IMR-90 (cell line): Measurements from ENCODE around the gene TNS1. TPM values are rescaled to one million over a fixed set of nuclear protein-coding genes. Genes with fewer than 3 reads are reported as not detected.

ENCODE experiments used
- ATAC-seq: fragments of 200-7000 bp; cut with Tn5 transposase; 2 replicates; pipeline ENCODE4 v1.9.1; 2020; ENCODE audit warnings: low read depth, mild to moderate bottlenecking, moderate library complexity
- BruUV-seq: library from RNA; stranded (reverse); fragments of 400-500 nt; replicated peaks from 2 replicates; lab custom pipeline; 2021; lab: Mats Ljungman, UMichigan
- CTCF ChIA-PET: fragments of 300-600 bp; formaldehyde crosslinking; extraction: SDS; loops from one replicate; lab custom pipeline; 2021; ENCODE audit warnings: antibody characterized with exemption; lab: Yijun Ruan, JAX
- POLR2A ChIA-PET: fragments of 300-600 bp; sonication (Branson Sonifier 250); formaldehyde crosslinking; loops from one replicate; lab custom pipeline; 2022; ENCODE audit warnings: antibody characterized with exemption; ENCODE audit not compliant: unreplicated experiment; lab: Charles Lee
- DNase-seq: peaks from one replicate; pipeline ENCODE4 v3.0.0; 2013
- H2AFZ ChIP-seq: replicated peaks from 2 replicates; pipeline ENCODE3; 2013; ENCODE audit warnings: low read length, mild to moderate bottlenecking; ENCODE audit not compliant: poor library complexity
- H2AK5ac ChIP-seq: 2 replicates; pipeline ENCODE4 v1.6.1; 2013; ENCODE audit warnings: low read depth, low read length, inconsistent platforms
- H2AK9ac ChIP-seq: replicated peaks from 2 replicates; pipeline ENCODE3; 2013; ENCODE audit warnings: mild to moderate bottlenecking, low read depth, low read length, moderate library complexity; ENCODE audit not compliant: poor library complexity
- H2BK120ac ChIP-seq: 2 replicates; pipeline ENCODE4 v1.6.1; 2013; ENCODE audit warnings: low read depth, low read length, inconsistent platforms
- H2BK15ac ChIP-seq: 3 replicates; pipeline ENCODE4 v1.6.1; 2013; ENCODE audit warnings: low read depth, low read length, inconsistent platforms
- H2BK20ac ChIP-seq: 2 replicates; pipeline ENCODE4 v1.6.1; 2013; ENCODE audit warnings: low read depth, mild to moderate bottlenecking, inconsistent platforms, low read length, moderate library complexity
- H2BK5ac ChIP-seq: 2 replicates; pipeline ENCODE4 v1.6.1; 2013; ENCODE audit warnings: mild to moderate bottlenecking, low read depth, low read length, inconsistent platforms; ENCODE audit not compliant: poor library complexity, severe bottlenecking
- H3K14ac ChIP-seq: replicated peaks from 2 replicates; pipeline ENCODE4 v1.6.1; 2013; ENCODE audit warnings: low read depth, low read length, inconsistent platforms
- H3K18ac ChIP-seq: 2 replicates; pipeline ENCODE4 v1.6.1; 2013; ENCODE audit warnings: low read depth, low read length, control low read depth
- H3K23ac ChIP-seq: 2 replicates; pipeline ENCODE4 v1.6.1; 2013; ENCODE audit warnings: low read depth, low read length, inconsistent platforms
- H3K27ac ChIP-seq: 2 replicates; pipeline ENCODE4 v1.5.1; 2013; ENCODE audit warnings: mild to moderate bottlenecking, control low read depth, low read length; ENCODE audit not compliant: insufficient read depth
- H3K27me3 ChIP-seq: 2 replicates; pipeline ENCODE4 v1.6.1; 2013; ENCODE audit warnings: low read length; ENCODE audit not compliant: control insufficient read depth, insufficient read depth
- H3K36me3 ChIP-seq: 2 replicates; pipeline ENCODE4 v1.6.1; 2013; ENCODE audit warnings: low read length, mixed read lengths; ENCODE audit not compliant: control insufficient read depth, insufficient read depth
- H3K4ac ChIP-seq: 2 replicates; pipeline ENCODE4 v1.6.1; 2013; ENCODE audit warnings: low read depth, low read length, inconsistent platforms
- H3K4me1 ChIP-seq: 2 replicates; pipeline ENCODE4 v1.6.1; 2013; ENCODE audit warnings: low read length, mixed read lengths; ENCODE audit not compliant: control insufficient read depth, insufficient read depth
- H3K4me2 ChIP-seq: 2 replicates; pipeline ENCODE4 v1.6.1; 2013; ENCODE audit warnings: low read depth, mild to moderate bottlenecking, control low read depth, low read length, moderate library complexity
- H3K4me3 ChIP-seq: 2 replicates; pipeline ENCODE4 v1.5.1; 2013; ENCODE audit warnings: low read depth, mild to moderate bottlenecking, control low read depth, low read length, moderate library complexity; ENCODE audit not compliant: insufficient read depth
- H3K56ac ChIP-seq: 2 replicates; pipeline ENCODE4 v1.6.1; 2013; ENCODE audit warnings: low read length, inconsistent platforms; ENCODE audit not compliant: insufficient read depth; ENCODE audit errors: extremely low read depth
- H3K79me1 ChIP-seq, 2 experiments: 2 replicates each; pipeline ENCODE4 v1.6.1; 2013; ENCODE audit warnings: low read length in 2 of 2, inconsistent platforms in 1 of 2, low read depth in 1 of 2
- H3K9ac ChIP-seq: 2 replicates; pipeline ENCODE4 v1.6.1; 2013; ENCODE audit warnings: low read depth, low read length, control low read depth
- H3K9me1 ChIP-seq: 2 replicates; pipeline ENCODE4 v1.6.1; 2013; ENCODE audit warnings: low read length, inconsistent platforms; ENCODE audit not compliant: insufficient read depth
- H3K9me3 ChIP-seq: 2 replicates; pipeline ENCODE4 v1.6.1; 2013; ENCODE audit warnings: low read length; ENCODE audit not compliant: control insufficient read depth, insufficient read depth
- H4K20me1 ChIP-seq: 2 replicates; pipeline ENCODE4 v1.6.1; 2013; ENCODE audit warnings: low read length, inconsistent platforms; ENCODE audit not compliant: insufficient read depth
- H4K5ac ChIP-seq: 2 replicates; pipeline ENCODE4 v1.6.1; 2013; ENCODE audit warnings: mild to moderate bottlenecking, low read depth, low read length, control low read depth
- H4K8ac ChIP-seq, 2 experiments: 2 replicates each; pipeline ENCODE4 v1.6.1; 2013; ENCODE audit warnings: low read depth in 2 of 2, low read length in 2 of 2, control low read depth in 1 of 2, inconsistent platforms in 1 of 2
- H4K91ac ChIP-seq: 2 replicates; pipeline ENCODE4 v1.6.1; 2013; ENCODE audit warnings: low read depth, low read length, inconsistent platforms; ENCODE audit not compliant: insufficient read depth
- CEBPB ChIP-seq: IDR thresholded peaks from 2 replicates; pipeline ENCODE4 v1.6.1; 2012; ENCODE audit warnings: low read depth, low read length, improper control_type of control experiment
- MAZ ChIP-seq: IDR thresholded peaks from 2 replicates; pipeline ENCODE4 v1.6.1; 2012; ENCODE audit warnings: low read depth, mild to moderate bottlenecking, low read length, improper control_type of control experiment, moderate library complexity, borderline replicate concordance
- WGBS, 2 experiments: methylation state at CpG; one replicate each; pipeline versions ENCODE4 v1.1.5 to v1.1.7; 2013; ENCODE audit warnings: missing lambda C conversion rate in 2 of 2; ENCODE audit not compliant: insufficient read length in 1 of 2; ENCODE audit errors: extremely low coverage in 2 of 2; 5-methylcytosine and 5-hydroxymethylcytosine counted together
- dilution Hi-C: fragments of 300-500 bp; cut with HindIII; formaldehyde crosslinking; loops from one replicate; pipeline ENCODE4 v1.14.3; 2018; ENCODE audit warnings: low sequenced_read_pairs; ENCODE audit not compliant: unreplicated experiment
- in situ Hi-C: fragments of 300-500 bp; cut with MboI; formaldehyde crosslinking; loops from 3 replicates; pipeline ENCODE4 v1.14.3; 2019; ENCODE audit warnings: low sequenced_read_pairs, inconsistent platforms, mixed read lengths
- intact Hi-C: fragments of 100-400 bp; cut with micrococcal nuclease; formaldehyde crosslinking; loops from 2 replicates; pipeline ENCODE4 v1.10.0; 2022
- polyA plus RNA-seq, 3 experiments: library from polyadenylated mRNA; depleted of rRNA; stranded (reverse); fragments of >200 nt; gene quantifications; 2 replicates each; pipeline ENCODE4 v1.2.3, GENCODE V29; 2012; ENCODE audit warnings: low replicate concordance in 1 of 3
- total RNA-seq: library from RNA; depleted of rRNA; stranded (reverse); fragments of >200 nt; gene quantifications from 2 replicates; pipeline ENCODE4 v1.2.3, GENCODE V29; 2012

The TNS1 gene
- total and polyA plus RNA-seq, 2 of the 4 experiments (the other 2 are of a cell fraction) = 41.1 to 45.2 TPM

- no peak overlapping the region for H2BK20ac ChIP-seq
- no peak overlapping the region for H3K9ac ChIP-seq
- H3K9me3 ChIP-seq = no peaks in the 10 kb centered on the region
- no peak overlapping the region for H3K4ac ChIP-seq
- H3K56ac ChIP-seq = no peak overlapping the region
- peaks cover 16 to 54% of the 10 kb centered on the region in 2 experiments; a peak in 3 of 4 replicates for H3K79me1 ChIP-seq
- H4K5ac ChIP-seq = no peak overlapping the region
- no peak overlapping the region for H3K4me3 ChIP-seq
- peaks cover 8% of the 10 kb centered on the region for H3K4me1 ChIP-seq
- no peak overlapping the region for H2AK9ac ChIP-seq
- peaks cover 21% of the 10 kb centered on the region for H4K20me1 ChIP-seq
- peaks cover 59% of the 10 kb centered on the region for H3K36me3 ChIP-seq
- H3K18ac ChIP-seq = no peak overlapping the region
- H4K91ac ChIP-seq = no peak overlapping the region
- intact Hi-C loops = no loop called here
- no peaks in the 10 kb centered on the region for H3K27me3 ChIP-seq
- H4K8ac ChIP-seq = no peak overlapping the region
- H2BK120ac ChIP-seq = no peak overlapping the region
- H2BK15ac ChIP-seq = no peak overlapping the region
- DNase-seq (no peak), ATAC-seq (no peak)
- H2AK5ac ChIP-seq = no peak overlapping the region
- H3K14ac ChIP-seq = no peak overlapping the region
- POLR2A ChIA-PET = no interaction called here
- CTCF ChIA-PET = interaction anchor here (1.1 kb wide), 1 partner anchor 86 kb away, joined by 3 read pairs; no protein-coding TSS in a partner anchor
- no peak overlapping the region for H3K4me2 ChIP-seq
- peaks cover 3% of the 10 kb centered on the region for H3K9me1 ChIP-seq
- H2BK5ac ChIP-seq = no peak overlapping the region
- dilution Hi-C loops = no loop called here
- no peak overlapping the region for H3K23ac ChIP-seq
- TF ChIP-seq CEBPB (peak; percentile 62), MAZ (no peak)
- H2AFZ ChIP-seq = no peak overlapping the region
- no CpG with 5 or more reads among the region's 1 CpG for WGBS, 2 experiments
- in situ Hi-C loops = no loop called here
- no peak overlapping the region for H3K27ac ChIP-seq
- BruUV-seq = no TSS peak
Measured at GRCh38 chr2:217875138-217875537, 127.7 kb downstream of the TNS1 start.
